BJ (cell line): ENCODE measurements around the gene EPHA6. TPM values are rescaled to one million over a fixed set of nuclear protein-coding genes. Genes with fewer than 3 reads are reported as not detected.

Experiments used
- CTCF ChIA-PET: fragments of 350-600 bp; formaldehyde crosslinking; extraction: SDS; loops from one replicate; lab custom pipeline; 2021; ENCODE audit warnings: antibody characterized with exemption, inconsistent platforms; lab: Yijun Ruan, JAX
- POLR2A ChIA-PET: fragments of 300-600 bp; sonication (Branson Sonifier 250); formaldehyde crosslinking; extraction: SDS; loops from one replicate; lab custom pipeline; 2021; ENCODE audit warnings: antibody characterized with exemption; lab: Charles Lee
- DNase-seq: peaks from one replicate; pipeline ENCODE4 v3.0.0-alpha.2; 2011; ENCODE audit warnings: low read depth
- H3K27me3 ChIP-seq: 2 replicates; pipeline ENCODE4 v1.6.0; 2011; ENCODE audit warnings: low read length; ENCODE audit not compliant: control insufficient read depth, insufficient read depth
- H3K36me3 ChIP-seq: 2 replicates; pipeline ENCODE4 v1.5.1; 2011; ENCODE audit warnings: low read length; ENCODE audit not compliant: control insufficient read depth, insufficient read depth
- H3K4me3 ChIP-seq: 2 replicates; pipeline ENCODE4 v1.5.1; 2011; ENCODE audit warnings: low read depth, mild to moderate bottlenecking, control low read depth, low read length
- polyA plus RNA-seq: library from polyadenylated mRNA; depleted of rRNA; stranded (reverse); fragments of >200 nt; gene quantifications from 2 replicates; pipeline ENCODE4 v1.2.3, GENCODE V29; 2011
- TF ChIP-seq, protein P1 (sequence below): IDR thresholded peaks from 2 replicates; pipeline ENCODE4 v1.5.1; 2011; ENCODE audit warnings: low read depth, mild to moderate bottlenecking, control low read depth, inconsistent platforms, low read length, moderate library complexity; ENCODE audit not compliant: insufficient read depth

The EPHA6 gene
- polyA plus RNA-seq, 1 experiment: not detected

DNA sequence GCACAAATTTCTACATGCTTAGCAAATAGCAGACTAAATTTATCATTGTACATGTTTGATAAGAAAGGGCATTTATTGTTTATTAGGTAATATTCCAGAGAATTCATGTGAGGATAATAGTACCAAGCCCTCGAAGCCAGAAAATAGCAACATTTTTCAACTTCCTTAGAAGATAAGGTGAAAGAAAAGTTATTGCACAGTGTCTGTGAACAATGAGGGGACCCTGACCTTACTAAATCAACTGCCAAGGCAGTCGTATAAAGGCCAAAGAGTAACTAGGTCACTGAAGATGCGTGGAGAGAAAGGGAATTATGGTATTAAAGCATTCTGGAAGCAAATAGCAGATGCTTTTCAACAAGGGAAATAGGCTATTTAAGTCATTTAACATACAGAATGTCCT, 929.9 kb downstream of the EPHA6 start:
- DNase-seq: no peak
- TF ChIP-seq, protein P1, sequence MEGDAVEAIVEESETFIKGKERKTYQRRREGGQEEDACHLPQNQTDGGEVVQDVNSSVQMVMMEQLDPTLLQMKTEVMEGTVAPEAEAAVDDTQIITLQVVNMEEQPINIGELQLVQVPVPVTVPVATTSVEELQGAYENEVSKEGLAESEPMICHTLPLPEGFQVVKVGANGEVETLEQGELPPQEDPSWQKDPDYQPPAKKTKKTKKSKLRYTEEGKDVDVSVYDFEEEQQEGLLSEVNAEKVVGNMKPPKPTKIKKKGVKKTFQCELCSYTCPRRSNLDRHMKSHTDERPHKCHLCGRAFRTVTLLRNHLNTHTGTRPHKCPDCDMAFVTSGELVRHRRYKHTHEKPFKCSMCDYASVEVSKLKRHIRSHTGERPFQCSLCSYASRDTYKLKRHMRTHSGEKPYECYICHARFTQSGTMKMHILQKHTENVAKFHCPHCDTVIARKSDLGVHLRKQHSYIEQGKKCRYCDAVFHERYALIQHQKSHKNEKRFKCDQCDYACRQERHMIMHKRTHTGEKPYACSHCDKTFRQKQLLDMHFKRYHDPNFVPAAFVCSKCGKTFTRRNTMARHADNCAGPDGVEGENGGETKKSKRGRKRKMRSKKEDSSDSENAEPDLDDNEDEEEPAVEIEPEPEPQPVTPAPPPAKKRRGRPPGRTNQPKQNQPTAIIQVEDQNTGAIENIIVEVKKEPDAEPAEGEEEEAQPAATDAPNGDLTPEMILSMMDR: no peak
- H3K27me3 ChIP-seq: no peaks in the 10 kb centered on the region
- no peaks in the 10 kb centered on the region for H3K36me3 ChIP-seq
- ChIA-PET CTCF (no interaction called here), POLR2A (no interaction called here)
- no peak overlapping the region for H3K4me3 ChIP-seq

DNA sequence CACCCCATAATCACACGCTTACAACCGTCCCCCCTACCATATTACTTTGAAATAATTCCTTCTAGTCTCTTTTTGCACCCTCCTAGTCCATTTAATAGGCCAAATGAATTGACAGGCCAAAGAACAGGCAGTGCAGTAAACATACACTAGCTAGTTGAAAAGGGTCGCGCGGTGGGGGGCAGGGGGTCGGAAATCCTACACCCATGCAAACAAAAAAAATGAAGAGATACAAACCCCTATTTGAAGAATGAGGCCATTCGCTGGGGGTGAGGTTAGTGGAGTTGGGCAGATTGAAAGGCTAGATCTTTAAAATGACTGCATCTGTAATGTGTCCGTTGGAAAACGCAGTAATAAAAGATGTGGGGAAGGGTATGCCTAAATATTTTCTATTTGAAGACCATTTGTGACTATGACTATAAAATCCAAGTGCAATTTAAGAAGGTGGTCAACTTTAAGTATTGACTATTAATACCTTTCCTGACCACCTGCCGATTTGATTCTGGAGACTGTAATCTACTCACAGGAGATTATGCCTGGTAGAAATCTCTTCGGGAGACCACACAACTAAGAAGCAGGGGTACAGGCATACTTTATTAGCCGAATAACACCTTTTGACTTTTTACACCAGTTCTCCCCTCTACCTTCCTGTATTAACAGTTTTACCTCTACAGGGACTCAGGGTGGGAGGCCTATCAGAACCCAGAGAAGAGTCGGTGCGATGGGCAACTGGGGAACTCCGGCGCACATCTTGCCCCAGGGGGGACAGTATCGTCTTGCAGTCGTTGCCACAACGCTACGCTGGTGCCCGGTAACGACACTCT, 949.4 kb downstream of the EPHA6 start:
- Histone ChIP-seq H3K27me3 (no peaks in the 10 kb centered on the region), H3K36me3 (no peaks in the 10 kb centered on the region), H3K4me3 (peak overlapping the region; percentile 61)
- POLR2A ChIA-PET: no interaction called here
- no peak for DNase-seq
- TF ChIP-seq, protein P1: no peak
- CTCF ChIA-PET: interaction anchor here (1.0 to 1.6 kb wide), 3 partner anchors 24 to 260 kb away, joined by 3 read pairs; partner anchors contain the start of gene CRYBG3

DNA sequence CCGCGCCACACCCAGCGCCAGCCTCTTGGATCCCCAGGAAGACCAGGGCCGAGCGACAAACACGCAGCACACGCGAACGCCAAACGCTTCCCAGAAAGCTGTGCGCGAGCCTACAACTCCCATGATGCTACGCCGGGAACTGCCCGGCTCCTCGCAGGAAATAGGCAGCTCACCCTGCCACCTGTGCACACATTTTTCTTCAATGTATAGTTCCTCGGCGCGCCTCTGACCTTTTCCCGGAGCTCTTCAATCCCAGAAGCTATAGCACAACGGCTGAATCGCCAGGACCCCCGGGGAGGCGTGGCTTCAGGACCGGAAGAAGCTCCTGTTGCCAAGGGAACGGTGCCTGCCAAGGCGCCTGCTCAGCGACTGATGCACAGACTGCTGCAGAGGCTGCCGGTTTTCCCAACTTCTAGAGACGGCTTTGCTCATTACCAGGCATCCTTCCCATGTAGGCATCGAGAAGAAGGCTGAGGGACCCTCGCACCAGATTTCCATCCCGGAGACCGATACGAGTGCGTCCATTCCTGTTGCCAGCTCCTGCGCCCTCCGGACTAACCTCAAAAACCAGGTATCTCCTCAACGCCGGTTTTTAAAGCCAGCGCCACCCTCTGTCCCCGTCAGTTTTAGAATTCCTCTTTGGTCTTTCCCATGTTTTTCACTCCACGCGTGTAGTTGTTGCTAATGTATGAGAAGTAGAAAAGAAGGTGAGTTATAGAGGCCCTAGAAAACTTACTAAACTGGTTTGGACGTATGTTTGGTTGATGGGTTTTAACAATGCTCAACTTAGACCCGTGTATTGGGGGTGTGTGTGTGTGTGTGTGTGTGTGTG, 950.2 kb downstream of the EPHA6 start, which contains the start of gene ARL6:
TSS of gene ARL6 (plus strand) at position 352 of the 832 bp plus-strand sequence. CDS start 3,350 bp downstream, outside the sequence.
- ChIA-PET CTCF (interaction anchor here (0.7 to 1.6 kb wide), 4 partner anchors 23 to 259 kb away, joined by 3 read pairs; partner anchors contain the start of gene CRYBG3), POLR2A (no interaction called here)
- TF ChIP-seq, protein P1: peak; percentile 33; the same call in 1 of the 2 replicates

DNA sequence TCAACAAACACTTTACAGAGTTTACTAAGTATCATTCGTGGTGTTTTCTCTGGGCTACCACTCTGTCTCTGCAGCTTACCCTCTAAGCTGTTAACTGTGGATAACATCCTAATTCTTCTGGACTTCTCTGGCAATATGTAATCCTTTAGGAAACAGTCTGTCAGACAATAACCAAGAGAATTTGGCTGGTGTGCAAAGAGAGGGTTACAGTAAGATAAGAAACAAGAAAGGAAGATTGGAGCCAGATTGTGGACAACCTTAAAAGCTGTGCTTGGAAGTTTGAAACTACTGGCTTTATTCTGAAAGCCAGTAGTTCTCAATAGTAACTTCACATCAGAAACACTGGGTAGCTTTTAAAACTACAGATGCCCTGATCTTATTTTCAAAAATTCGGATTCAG, 950.9 kb downstream of the EPHA6 start:
- Histone ChIP-seq H3K36me3 (no peaks in the 10 kb centered on the region), H3K4me3 (peak overlapping the region; percentile 61), H3K27me3 (no peaks in the 10 kb centered on the region)
- TF ChIP-seq, protein P1: no peak
- POLR2A ChIA-PET: no interaction called here
- no peak for DNase-seq
- CTCF ChIA-PET: interaction anchor here (1.6 kb wide), 1 partner anchor 22 kb away, joined by 3 read pairs; no protein-coding TSS in a partner anchor

More for the DNA sequence above, 950.2 kb downstream of the EPHA6 start, which contains the start of gene ARL6:
- Histone ChIP-seq H3K4me3 (peak within 1 kb of the TSS; percentile 61), H3K36me3 (no peaks in the 10 kb centered on the region), H3K27me3 (no peaks in the 10 kb centered on the region)
- peak; percentile 50 for DNase-seq
